Endometrial microvascular endothelial cells (primary cell): ENCODE data around the gene SNAI3. TPM values are rescaled to one million over a fixed set of nuclear protein-coding genes. Genes with fewer than 3 reads are reported as not detected.
"Not testable (repeated sequence)": the region's sequence is repeated elsewhere in the genome, so short reads cannot be mapped to it uniquely, and the experiment has no call there.

Experiments
- in situ Hi-C: cut with HindIII; loops from 2 replicates; pipeline ENCODE4 v1.10.0; 2017; ENCODE audit warnings: low sequenced_read_pairs, low pct_unique_long_range_greater_than_20kb; ENCODE audit errors: inconsistent ontology term
- total RNA-seq: library from RNA; depleted of rRNA; stranded (reverse); fragments of >200 nt; gene quantifications from one replicate; pipeline ENCODE4 v1.2.3, GENCODE V29; 2015; ENCODE audit errors: inconsistent ontology term

SNAI3 gene
- total RNA-seq, 1 donor from 2014 or later, result not detected

DNA sequence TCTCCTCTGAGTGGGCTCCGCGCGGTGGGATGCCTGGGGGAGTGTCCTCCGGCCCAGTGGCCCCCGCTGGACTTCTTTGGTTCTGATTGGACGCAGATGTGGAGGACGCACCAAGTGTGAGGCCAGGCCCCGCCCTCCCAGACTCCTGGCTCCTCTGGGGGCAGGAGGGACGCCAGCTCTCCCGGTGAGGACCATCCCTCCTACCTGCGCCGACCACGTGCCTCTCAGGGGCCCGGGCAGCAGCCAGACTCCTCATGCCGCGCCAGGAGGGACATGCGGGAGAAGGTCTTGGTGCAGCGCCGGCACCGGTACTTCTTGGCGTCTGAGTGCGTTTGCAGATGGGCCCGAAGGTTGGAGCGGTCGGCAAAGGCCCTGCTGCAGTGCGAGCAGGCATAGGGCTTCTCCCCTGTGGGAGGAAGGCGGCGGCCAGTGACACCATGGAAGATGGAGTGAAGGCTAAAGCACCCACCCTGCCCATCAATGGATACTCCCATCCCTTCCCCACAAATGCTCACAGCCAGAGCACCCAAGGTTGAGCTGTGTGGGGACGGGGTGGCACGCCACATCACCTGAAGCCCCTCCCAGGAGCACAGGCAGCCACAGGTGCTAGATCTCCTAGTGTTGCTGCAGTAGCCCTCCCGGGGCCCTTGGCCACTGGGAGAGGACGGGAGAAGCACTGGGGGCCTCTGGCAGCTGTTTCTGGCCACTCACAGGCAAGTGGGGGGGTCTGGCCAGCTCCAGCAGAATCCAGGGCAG lies 7.9 kb downstream of the SNAI3 start:
- in situ Hi-C loops, result no loop called here

DNA sequence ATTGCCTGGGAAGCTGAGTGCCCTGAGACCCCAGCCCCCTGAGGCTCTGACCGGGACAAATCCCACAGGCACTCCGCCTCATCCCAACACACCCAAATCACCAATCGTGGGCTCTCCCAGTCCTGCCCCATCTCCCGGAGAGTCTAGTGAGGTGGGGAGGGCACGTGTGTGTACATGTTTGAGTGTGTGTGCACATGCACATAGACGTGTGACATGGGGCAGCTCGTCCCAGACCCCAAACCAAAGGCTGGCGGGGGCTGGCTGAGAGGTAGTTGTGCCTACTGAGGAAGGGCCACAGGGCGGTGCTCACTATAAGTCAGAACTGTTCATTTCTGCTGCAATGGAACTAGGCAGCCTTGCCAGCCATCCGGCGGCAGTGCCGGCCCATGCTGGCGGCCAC lies 8.6 kb downstream of the SNAI3 start:
- in situ Hi-C loops, result no loop called here

DNA sequence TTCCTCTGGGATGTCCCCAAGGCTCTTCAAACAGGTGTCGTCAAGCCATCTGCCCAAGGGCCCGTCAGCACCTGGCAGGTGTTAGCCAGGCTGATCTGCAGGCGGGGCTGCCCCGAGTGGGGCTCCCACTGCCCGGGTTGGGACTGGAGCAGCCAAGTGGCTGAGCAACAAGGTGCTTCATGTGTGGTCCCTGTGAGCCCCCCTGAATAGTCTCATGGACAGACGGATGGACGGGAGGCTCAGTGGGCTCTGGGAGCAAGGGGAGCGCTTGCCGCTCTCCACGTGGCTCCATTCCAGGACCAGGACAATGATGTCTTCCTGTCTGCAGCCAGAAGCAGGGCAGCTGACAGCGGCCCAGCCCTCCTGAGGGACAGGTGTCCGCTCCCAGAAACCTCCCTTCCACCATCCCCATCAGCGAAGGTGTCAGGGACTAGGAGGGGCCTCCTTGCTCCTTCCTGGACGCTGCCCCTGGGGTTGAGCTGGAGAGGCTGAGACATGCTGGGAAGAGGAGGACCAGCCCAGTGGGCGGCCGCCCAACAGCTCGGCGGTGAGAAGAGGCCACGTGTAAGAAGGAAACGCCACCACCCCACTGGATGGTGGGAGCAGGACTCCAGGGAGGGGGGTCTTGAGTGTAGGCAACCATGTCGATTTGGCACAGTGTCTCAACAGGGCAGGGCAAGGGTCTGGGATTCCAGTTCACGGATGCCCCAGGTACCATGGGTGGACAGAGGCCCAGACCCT lies 9.6 kb downstream of the SNAI3 start:
- in situ Hi-C loops, result no loop called here

DNA sequence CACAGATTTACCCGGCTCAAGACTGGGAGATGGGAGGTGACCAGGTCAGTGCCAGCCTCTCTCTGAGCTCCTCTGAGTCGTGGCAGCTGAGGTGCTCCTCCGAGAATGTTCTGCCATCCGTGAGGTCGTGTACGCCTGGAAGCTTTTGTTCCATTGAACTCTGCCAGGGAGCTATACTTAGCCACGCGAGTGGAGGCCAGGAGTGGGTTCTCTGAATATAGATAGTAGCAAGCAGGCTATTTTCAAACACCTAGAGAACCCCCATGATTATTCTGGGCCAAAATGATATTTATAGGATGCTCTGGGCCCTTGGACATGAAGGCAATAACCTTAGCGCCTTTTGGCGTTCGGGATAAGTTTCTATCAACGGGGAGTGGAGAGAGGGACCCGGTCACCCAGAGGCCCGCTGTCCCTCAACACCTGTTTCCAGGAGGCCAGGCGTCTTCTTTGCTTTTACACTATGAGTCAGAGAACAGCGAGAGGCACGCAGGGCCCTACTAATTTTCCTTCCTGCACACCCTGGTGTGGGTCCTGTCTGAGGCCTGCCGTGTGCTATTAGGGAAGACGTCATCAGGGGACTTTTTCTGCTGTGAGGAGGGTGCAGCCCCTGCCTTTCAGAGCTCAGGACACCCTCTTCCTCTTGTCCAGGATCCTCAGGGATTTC lies 12.5 kb downstream of the SNAI3 start:
- in situ Hi-C loops, result no loop called here

DNA sequence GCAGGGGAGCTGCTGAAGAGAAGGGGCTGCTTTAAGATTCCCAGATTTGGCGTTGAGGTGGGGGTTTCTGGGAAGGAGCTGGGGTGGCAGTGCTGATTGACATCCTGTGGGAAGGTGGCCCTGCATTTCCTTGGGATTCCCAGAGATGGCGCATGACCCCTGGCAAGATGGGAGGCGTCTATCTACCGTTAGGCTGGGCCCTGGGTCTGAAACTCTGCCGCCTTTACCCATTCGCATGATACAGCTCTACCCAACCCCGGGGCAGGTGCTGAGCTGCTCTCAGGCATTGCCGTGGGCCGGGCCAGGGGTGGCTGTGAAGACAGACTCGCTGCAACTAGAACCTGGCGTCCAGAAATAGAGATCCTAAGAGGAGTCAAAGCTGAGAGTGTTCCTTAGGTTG lies 13.5 kb downstream of the SNAI3 start:
- in situ Hi-C loops, result no loop called here

DNA sequence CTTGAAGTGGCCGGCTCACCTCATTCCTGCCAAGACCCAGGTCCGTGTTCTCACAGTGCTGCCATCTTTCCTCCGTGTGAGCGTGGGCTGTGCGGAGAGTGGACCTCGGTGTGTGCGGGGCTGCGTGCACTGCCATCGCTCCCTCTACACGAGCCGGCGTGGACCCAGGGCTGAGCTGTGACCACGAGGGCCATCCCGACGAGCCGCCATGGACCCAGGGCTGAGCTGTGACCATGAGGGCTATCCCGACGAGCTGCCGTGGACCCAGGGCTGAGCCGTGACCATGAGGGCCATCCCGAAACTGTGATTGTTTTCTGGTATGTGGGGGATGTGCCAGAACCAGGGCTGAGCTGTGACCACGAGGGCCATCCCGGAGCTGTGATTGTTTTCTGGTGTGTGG lies 14.5 kb downstream of the SNAI3 start:
- in situ Hi-C loops, result no loop called here

DNA sequence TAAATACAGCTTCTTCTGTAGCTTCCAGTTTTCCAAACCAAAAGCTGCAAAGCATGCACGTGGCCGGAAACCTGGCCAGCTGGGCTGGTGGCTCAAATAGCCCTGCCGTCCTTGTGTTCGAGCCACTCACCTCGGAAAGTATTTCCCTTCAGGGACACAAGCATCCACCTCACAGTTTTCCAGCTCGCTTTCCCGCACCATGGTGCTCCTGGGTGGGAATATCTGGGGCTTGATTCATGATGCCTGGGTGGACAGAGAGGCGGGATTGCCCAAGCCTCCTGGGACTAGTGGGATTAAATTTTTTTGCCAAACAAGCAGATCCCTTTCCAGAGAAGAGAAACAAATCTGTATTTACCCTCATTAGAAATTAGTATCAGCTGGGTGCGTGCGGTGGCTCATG lies 16.3 kb downstream of the SNAI3 start:
- in situ Hi-C loops, result no loop called here

DNA sequence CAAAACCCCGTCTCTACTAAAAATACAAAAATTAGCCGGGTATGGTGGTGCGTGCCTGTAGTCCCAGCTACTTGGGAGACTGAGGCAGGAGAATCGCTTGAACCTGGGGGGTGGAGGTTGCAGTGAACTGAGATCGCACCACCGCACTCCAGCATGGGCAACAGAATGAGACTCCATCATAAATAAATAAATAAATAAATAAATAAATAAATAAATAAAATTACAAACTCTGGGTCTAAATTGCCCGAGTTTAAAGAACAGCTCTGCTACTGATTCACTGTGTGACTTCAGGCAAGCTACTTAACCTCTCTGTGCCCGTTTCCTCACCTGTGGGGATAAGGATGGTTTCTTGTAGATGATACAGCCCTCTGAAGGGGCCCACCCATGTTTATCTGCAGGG lies 16.8 kb downstream of the SNAI3 start:
- in situ Hi-C loops, result not testable (repeated sequence)

DNA sequence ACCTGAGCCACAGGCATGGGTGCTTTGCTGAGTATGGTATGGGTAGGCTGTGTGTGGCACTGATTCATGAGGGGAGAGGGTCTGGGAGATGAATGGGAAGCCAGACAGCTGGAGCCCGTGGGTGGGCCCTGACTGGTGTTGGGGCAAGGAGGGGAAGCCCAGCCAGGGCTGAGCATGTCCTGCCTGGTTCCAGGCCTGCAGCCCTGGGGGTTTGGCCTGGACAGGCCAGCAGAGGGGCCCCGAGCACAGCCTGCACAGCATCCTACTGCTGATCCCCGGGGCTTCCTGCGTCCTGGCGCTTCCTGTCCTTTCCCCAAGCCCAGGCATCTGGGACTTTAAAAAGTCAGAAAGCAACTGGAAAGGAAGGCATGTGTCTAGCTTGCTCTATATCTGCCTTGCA lies 18.8 kb downstream of the SNAI3 start:
- in situ Hi-C loops, result no loop called here

DNA sequence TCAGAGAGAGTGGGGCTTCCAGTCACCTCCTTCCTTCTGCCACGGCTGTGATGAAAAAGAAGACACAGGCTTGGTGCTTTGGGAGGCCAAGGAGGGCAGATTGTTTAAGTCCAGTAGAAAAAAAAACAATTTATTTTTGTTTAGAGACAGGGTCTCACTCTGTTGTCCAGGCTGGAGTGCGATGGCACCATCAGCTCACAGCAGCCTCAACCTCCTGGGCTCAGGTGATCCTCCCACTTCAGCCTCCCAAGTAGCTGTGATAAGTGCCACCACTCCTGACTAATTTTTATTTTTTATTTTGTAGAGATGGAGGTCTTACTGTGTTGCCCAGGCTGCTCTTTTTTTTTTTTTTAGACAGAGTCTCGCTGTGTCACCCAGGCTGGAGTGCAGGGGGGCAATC lies 20.7 kb downstream of the SNAI3 start:
- in situ Hi-C loops, result no loop called here

DNA sequence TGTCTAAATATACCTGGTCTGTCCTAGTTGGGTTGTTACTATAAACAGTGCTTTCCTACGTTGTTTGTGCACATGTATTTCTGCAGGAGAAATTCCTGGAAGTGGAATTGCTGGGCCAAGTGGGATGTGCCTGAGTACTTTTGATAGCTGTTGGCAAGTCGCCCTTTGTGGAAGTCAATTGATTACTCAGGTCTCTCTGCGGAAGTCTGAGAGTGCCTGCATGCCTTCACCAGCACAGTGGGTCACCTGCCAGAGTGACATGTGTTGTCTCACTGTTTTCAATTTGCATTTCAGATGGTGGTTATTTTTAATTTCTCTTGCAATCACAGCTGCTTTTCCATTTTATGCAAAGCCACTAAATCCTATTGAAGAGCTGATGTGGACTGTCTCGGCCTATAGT lies 21.2 kb downstream of the SNAI3 start:
- in situ Hi-C loops, result no loop called here

DNA sequence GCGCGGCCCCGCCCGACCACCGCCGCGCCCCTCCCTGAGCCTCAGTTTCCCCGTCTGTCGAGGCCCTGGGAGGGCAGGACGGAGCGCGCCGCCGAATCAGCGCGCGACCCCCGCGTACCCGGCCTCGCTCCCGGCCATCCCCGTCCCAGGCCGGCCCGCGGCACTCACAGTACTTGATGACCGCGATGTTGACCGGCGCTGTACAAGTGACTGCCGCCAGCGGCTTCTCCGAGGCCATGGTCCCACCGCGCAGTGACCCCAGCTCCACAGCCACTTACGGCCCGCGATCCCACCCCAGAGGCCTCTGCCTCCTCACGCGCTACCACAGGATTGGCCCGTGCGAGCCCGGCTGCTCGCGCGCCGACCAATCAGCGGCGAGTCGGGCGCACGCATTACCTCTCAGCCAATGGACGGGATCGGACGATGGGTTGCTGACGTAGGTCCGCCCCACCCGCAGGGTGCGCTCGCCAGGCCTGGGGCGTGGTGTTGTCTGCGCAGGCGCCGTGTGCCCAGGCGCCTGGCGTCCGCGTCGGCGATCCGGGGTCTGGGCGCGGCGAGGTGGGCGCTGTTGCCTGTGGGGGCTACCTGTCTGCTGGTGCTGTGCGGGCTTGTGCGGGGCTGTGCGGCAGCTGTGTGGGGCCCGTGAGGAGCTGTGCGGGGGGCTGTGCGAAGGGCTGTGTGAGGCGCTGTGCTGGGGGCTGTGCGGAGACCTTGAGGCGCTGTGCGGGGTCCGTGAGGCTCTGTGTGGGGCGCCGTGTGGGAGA lies 23.3 kb downstream of the SNAI3 start, which contains the start of gene MVD:
TSS of gene MVD (minus strand) at position 249 of the 764 bp plus-strand sequence. CDS start at position 238, 11 bp downstream.
- in situ Hi-C loops, result no loop called here

DNA sequence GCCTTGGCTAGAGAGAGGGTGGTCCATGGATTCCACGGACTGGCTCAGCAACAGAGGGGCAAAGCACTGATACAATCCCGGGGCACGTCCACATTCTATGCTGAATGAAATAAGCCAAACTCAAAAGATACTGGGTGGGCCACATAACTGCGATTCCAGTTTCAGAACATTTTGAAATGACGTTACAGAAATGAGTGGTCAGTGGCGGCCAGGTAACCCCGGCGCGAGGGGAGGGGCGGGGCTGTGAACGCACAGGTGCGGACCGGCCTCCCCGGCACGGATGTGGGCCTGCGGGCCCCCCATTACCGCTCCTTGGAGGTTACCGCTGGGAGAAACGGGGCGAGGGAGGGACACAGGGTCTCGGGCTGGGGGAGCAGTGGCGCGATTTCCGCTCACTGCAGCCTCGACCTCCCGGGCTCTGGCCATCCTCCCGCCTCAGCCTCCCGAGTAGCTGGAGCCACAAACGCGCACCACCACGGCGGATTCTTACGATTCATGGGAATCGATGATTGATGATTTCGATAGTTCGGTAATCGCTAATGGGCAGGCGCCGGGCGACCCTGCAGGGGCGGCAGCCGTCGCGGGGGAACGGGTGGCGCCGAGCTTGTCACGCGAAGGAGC lies 24.0 kb downstream of the SNAI3 start:
- in situ Hi-C loops, result no loop called here

DNA sequence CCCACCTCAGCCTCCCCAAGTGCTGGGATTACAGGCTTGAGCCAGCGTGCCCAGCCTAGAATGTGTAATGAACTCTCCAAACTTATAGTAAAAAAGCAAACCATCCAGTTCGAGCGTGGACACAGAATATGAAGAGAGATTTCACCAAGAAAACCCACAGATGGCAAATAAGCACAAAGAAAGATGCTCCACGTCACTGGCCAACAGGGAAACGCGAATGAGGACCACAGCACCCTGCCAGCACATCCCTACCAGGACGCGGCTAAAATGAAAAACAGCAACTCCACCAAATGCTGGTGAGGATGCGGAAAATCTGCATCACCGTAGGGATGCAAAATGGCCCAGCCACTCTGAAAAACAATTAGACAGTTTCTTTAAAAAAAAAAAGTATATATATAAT lies 24.8 kb downstream of the SNAI3 start:
- in situ Hi-C loops, result no loop called here

DNA sequence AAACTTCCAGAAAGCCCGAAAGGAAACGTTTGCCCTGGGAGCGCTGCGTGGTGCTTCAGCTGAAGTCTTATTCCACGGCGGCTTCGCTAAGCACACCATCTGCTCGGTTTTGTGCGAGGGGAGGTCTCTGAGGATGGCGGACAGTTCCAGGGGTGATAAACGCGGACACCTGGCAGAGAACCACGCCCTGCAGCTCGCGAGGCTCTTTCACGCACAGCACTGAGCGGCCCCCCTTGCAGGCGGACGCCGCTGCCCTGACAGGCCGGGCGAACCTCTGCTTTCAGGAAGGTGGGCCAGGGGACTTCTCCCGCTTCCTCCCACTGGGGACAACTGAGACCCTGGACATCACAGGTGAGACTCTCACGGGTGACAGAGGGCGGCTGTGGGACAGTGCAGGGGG lies 27.1 kb downstream of the SNAI3 start:
- in situ Hi-C loops, result no loop called here

DNA sequence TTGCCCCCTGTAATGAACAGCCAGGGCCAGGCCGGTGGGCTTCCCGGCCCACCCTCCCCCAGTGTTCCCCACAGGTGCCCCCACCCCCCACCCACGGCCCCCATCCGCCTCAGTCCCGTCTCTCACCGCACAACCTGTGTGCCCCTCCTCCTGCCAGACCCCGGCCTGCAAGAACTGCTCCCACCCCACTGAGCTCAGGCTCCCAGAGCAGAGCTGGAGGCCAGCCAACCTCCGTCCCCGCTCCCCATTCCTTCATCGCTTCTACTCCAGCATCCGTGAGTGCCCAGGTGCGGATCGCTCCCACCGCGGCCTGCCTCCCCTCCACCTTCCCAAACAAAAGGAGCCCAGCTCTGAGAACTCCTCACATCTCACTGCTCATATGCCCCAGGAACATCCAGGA lies 27.6 kb downstream of the SNAI3 start:
- in situ Hi-C loops, result no loop called here

DNA sequence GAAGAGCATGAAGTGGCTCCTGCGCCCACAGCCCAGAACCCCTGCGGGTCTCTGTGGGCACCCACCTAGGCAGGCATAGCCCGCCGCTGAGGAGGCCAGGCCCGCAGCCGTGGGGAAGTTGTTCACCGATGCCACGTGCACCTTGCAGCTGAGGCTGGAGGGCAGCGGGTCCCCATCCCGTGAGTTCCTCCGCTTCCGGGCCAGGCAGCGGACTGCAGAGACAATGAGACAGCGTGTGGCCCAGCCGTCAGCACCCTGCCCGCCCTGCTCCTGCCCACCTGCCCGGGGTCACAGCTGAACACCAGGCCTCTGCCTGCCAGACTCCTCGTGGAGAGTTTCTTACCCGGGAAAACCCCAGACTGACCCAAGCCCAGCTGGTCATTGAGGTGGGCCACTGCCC lies 28.9 kb downstream of the SNAI3 start:
- in situ Hi-C loops, result no loop called here

DNA sequence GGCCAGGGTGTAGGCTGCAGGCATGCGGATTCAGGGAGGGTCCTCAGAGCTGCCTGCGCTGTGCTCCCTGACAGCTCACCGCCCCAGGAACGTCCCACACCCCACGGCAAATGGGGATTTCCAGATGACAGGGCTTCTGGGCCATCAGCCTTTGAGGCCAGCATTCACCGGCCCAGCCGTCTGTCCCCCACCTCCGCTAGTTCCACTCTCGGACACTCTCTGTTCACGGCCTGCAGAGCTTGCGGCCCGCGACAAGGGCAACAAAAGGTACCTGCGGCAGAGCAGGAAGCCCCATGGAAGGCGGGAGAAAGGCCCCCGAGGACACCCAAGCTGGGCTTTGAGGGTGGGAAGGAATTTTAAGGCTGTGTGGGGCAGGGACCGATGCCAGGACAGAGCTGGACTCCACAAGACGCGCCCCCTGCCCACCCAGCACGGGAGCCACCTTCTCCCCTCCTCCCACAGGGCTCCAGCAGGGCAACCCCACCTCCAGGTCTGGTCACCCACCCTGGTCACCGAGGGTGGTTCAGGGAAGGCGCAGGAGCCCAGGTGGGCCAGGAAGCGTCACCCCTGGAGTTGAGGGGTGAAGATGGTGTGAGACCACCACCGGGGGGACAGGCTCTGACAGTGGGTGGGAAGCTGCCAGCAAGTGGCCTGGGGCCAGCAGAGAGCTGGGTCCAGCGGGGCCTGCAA lies 29.9 kb downstream of the SNAI3 start:
- in situ Hi-C loops, result no loop called here
